ENCODE measurements around the gene SSTR3.

Gene SSTR3

DNA sequence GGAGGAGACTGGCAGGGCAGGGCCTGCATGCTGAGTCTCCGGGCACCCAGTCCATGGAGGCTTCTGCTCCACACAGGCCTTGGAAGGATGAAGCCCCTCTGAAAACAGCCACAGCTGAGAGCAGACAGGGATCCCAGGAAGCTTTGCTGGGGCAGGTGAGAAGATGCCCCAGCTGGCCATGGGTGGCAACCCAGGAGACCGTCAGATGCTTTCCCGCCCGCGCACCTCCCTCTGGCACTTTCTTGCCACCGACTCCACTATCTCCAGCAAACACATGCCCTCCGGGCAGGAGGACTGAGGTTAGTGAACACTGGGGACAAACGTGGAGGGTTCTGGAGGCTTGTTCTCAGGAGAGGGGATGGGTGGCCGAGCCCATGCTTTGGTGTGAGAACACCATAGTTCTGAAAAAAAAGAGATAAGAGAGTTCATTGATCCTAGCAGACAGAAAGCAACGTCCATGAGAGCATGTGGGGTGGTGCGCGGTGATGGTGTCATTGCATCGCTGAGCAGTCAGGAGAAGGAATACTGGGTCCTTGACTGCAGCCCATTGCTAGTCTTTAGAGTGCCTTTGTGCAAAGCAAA lies 26.5 kb downstream of the SSTR3 start:
- TF ChIP-seq, protein P1, sequence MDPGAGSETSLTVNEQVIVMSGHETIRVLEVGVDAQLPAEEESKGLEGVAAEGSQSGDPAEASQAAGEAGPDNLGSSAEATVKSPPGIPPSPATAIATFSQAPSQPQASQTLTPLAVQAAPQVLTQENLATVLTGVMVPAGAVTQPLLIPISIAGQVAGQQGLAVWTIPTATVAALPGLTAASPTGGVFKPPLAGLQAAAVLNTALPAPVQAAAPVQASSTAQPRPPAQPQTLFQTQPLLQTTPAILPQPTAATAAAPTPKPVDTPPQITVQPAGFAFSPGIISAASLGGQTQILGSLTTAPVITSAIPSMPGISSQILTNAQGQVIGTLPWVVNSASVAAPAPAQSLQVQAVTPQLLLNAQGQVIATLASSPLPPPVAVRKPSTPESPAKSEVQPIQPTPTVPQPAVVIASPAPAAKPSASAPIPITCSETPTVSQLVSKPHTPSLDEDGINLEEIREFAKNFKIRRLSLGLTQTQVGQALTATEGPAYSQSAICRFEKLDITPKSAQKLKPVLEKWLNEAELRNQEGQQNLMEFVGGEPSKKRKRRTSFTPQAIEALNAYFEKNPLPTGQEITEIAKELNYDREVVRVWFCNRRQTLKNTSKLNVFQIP (CRISPR knock-in tag; IDR thresholded peaks at IDR 0.05; ENCODE audit: borderline replicate concordance, low read depth), result no peak
- TF ChIP-seq ZNF565 (CRISPR knock-in tag; conservative IDR thresholded peaks at IDR 0.05; ENCODE audit: low read depth) (no peak), ZC3H10 (CRISPR knock-in tag; IDR thresholded peaks at IDR 0.05) (no peak), ZFP30 (CRISPR knock-in tag; IDR thresholded peaks at IDR 0.05) (no peak), ZNF8 (CRISPR knock-in tag; IDR thresholded peaks at IDR 0.05) (no peak)
- TF ChIP-seq, protein P2, sequence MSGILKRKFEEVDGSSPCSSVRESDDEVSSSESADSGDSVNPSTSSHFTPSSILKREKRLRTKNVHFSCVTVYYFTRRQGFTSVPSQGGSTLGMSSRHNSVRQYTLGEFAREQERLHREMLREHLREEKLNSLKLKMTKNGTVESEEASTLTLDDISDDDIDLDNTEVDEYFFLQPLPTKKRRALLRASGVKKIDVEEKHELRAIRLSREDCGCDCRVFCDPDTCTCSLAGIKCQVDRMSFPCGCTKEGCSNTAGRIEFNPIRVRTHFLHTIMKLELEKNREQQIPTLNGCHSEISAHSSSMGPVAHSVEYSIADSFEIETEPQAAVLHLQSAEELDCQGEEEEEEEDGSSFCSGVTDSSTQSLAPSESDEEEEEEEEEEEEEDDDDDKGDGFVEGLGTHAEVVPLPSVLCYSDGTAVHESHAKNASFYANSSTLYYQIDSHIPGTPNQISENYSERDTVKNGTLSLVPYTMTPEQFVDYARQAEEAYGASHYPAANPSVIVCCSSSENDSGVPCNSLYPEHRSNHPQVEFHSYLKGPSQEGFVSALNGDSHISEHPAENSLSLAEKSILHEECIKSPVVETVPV (CRISPR knock-in tag; IDR thresholded peaks at IDR 0.05), result no peak
- no peak for ATAC-seq

DNA sequence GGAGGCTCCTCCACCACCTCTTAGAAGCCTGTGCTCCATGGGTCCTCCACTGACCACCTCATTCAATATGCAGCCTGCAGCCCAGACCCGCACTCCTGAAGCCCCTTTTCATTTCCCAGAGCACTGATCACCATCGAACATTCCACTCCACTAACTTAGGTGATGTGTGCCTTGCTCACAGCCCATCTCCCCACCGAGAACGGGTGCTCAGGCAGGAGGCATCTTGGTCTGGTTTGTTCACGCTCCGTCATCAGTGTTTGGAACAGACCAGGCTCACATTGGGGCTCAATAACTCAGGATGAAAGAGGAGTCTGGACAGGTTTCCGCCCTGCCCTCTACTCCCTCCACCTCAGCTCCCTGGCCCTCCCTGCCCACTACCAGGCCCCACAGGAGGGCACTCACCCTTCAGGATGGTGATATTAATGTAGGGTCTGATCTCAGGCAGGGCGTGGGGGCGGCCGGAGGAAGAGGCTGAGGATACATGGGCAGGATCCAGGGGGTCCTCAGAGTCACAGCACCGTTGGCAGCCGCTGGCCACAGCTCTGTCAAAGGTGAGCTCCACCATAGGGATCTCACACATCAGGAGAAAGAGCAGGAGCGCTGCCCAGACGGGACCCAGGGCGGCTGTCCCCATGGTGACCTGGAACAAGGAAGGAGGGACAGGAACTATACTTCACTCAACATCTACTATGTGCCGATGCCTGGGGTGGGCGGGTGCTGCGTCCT lies 27.3 kb downstream of the SSTR3 start:
- no peak for TF ChIP-seq ZFP30 (CRISPR knock-in tag; IDR thresholded peaks at IDR 0.05)
- TF ChIP-seq CSDC2 (CRISPR knock-in tag; IDR thresholded peaks at IDR 0.05), result no peak
- TF ChIP-seq RARB (CRISPR knock-in tag; IDR thresholded peaks at IDR 0.05), result no peak
- ATAC-seq, result no peak

DNA sequence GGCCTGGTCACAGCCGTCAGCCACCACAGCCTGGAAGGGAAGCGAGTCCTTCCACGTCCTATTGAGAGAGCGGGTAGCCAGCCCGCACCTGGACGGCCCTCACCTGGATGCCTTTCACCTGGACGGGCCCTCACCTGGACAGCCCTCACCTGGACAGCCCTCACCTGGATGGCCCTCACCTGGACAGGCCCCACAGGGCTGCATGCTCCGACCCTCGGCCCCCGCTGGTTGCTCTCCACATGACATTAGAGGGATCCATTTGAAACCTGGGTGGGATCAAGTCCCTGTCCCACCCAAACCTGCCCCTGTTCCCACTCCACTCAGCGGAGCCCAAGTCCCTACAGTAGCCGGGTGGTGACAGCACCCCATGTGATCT lies 27.9 kb downstream of the SSTR3 start:
- TF ChIP-seq PPARA (CRISPR knock-in tag; IDR thresholded peaks at IDR 0.05; ENCODE audit: borderline replicate concordance), result no peak
- no peak for ATAC-seq

DNA sequence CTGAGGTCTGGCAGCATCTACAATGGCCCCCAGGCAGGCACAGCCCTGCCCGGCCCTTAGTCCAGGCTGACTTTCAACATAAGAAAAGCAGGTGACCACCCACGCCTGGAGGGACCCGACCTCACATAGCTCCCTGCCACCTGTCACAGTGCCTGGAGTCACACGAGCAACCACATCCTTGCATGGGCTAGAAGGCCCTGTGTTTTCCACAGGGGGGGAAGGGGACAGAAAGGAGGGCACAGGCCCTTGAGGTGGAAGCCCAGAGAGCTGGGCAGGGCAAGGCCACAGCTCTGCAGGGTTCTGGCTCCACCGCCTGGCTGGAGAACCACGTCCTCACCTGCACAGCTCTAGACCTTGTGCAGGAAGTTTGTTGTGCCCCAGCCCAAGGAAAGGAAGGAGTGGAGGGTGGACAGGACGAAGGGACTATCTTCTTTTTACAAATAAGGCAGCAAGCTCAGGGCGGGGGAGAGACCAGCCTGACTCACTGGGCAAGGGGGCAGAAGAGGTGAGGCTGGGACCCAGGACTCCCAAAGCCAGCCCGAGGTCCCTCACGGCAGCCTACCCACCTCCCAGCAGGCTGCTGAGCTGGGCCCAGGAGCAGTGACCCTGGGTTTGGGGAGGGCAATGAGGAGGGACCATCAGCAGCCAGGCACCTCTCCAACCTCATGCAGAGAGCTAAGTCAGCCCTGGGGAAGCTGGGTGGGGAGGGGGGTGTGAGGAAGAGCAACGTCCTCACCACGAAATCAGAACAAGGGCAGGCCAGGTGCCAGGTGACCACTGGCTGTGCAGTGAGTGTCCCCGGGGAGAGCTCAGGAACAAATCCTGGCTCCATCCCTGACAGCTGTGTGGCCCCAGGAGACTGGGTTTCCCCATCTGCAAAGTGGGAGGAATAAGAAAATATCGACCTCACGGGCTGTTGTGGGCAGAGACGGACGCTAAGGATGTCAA lies 28.6 kb downstream of the SSTR3 start:
- no peak for ATAC-seq
- TF ChIP-seq CSDC2 (CRISPR knock-in tag; IDR thresholded peaks at IDR 0.05), result no peak
- TF ChIP-seq, protein P1 (CRISPR knock-in tag; IDR thresholded peaks at IDR 0.05; ENCODE audit: borderline replicate concordance, low read depth), result no peak
- no peak for TF ChIP-seq RARB (CRISPR knock-in tag; IDR thresholded peaks at IDR 0.05)
- TF ChIP-seq, protein P3, sequence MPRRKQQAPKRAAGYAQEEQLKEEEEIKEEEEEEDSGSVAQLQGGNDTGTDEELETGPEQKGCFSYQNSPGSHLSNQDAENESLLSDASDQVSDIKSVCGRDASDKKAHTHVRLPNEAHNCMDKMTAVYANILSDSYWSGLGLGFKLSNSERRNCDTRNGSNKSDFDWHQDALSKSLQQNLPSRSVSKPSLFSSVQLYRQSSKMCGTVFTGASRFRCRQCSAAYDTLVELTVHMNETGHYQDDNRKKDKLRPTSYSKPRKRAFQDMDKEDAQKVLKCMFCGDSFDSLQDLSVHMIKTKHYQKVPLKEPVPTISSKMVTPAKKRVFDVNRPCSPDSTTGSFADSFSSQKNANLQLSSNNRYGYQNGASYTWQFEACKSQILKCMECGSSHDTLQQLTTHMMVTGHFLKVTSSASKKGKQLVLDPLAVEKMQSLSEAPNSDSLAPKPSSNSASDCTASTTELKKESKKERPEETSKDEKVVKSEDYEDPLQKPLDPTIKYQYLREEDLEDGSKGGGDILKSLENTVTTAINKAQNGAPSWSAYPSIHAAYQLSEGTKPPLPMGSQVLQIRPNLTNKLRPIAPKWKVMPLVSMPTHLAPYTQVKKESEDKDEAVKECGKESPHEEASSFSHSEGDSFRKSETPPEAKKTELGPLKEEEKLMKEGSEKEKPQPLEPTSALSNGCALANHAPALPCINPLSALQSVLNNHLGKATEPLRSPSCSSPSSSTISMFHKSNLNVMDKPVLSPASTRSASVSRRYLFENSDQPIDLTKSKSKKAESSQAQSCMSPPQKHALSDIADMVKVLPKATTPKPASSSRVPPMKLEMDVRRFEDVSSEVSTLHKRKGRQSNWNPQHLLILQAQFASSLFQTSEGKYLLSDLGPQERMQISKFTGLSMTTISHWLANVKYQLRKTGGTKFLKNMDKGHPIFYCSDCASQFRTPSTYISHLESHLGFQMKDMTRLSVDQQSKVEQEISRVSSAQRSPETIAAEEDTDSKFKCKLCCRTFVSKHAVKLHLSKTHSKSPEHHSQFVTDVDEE (CRISPR knock-in tag; IDR thresholded peaks at IDR 0.05), result no peak
- no peak for TF ChIP-seq ARNTL (CRISPR knock-in tag; IDR thresholded peaks at IDR 0.05; ENCODE audit: borderline replicate concordance, low read depth)
- TF ChIP-seq ZC3H10 (CRISPR knock-in tag; IDR thresholded peaks at IDR 0.05), result no peak
- TF ChIP-seq GLIS3 (CRISPR knock-in tag; IDR thresholded peaks at IDR 0.05), result no peak
- TF ChIP-seq, protein P4, sequence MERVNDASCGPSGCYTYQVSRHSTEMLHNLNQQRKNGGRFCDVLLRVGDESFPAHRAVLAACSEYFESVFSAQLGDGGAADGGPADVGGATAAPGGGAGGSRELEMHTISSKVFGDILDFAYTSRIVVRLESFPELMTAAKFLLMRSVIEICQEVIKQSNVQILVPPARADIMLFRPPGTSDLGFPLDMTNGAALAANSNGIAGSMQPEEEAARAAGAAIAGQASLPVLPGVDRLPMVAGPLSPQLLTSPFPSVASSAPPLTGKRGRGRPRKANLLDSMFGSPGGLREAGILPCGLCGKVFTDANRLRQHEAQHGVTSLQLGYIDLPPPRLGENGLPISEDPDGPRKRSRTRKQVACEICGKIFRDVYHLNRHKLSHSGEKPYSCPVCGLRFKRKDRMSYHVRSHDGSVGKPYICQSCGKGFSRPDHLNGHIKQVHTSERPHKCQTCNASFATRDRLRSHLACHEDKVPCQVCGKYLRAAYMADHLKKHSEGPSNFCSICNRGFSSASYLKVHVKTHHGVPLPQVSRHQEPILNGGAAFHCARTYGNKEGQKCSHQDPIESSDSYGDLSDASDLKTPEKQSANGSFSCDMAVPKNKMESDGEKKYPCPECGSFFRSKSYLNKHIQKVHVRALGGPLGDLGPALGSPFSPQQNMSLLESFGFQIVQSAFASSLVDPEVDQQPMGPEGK (CRISPR knock-in tag; IDR thresholded peaks at IDR 0.05; ENCODE audit: borderline replicate concordance), result no peak
- TF ChIP-seq TCF4 (CRISPR knock-in tag; IDR thresholded peaks at IDR 0.05; ENCODE audit: borderline replicate concordance), result no peak
- no peak for TF ChIP-seq SNAI2 (CRISPR knock-in tag; IDR thresholded peaks at IDR 0.05)
- TF ChIP-seq, protein P2 (CRISPR knock-in tag; IDR thresholded peaks at IDR 0.05), result no peak
- TF ChIP-seq ZNF70 (CRISPR knock-in tag; IDR thresholded peaks at IDR 0.05), result no peak
- TF ChIP-seq BACH2 (CRISPR knock-in tag; IDR thresholded peaks at IDR 0.05; ENCODE audit: borderline replicate concordance), result no peak
- no peak for TF ChIP-seq PPARA (CRISPR knock-in tag; IDR thresholded peaks at IDR 0.05; ENCODE audit: borderline replicate concordance)
- no peak for TF ChIP-seq OSR1 (CRISPR knock-in tag; IDR thresholded peaks at IDR 0.05)
- TF ChIP-seq ZNF8 (CRISPR knock-in tag; IDR thresholded peaks at IDR 0.05), result no peak
- TF ChIP-seq ESRRG (CRISPR knock-in tag; IDR thresholded peaks at IDR 0.05), result no peak
- TF ChIP-seq ZFP3 (CRISPR knock-in tag; IDR thresholded peaks at IDR 0.05), result no peak
- TF ChIP-seq ISL1 (CRISPR knock-in tag; IDR thresholded peaks at IDR 0.05), result no peak

Measured in SK-N-SH treated with all-trans-retinoic acid at 6 μM for 48 hours (cell line).